WI38 (cell line): ENCODE data around the gene RAB26.

ENCODE experiments used
- H3K4me3 ChIP-seq: 2 replicates; pipeline ENCODE4 v1.5.1; 2011; ENCODE audit warnings: low read depth, mild to moderate bottlenecking, control low read depth, low read length
- CTCF ChIP-seq: IDR thresholded peaks from 2 replicates; pipeline ENCODE4 v1.5.1; 2012; ENCODE audit warnings: low read depth, mild to moderate bottlenecking, control low read depth, low read length

RAB26 gene

GRCh38 chr16:2178321-2179106 lies 30.1 kb downstream of the RAB26 start:
- no peak for TF ChIP-seq CTCF

GRCh38 chr16:2179107-2179501 lies 30.7 kb downstream of the RAB26 start:
- no peak overlapping the region for H3K4me3 ChIP-seq
- TF ChIP-seq CTCF, result no peak

More at GRCh38 chr16:2178321-2179106, 30.1 kb downstream of the RAB26 start:
- H3K4me3 ChIP-seq, result no peak overlapping the region

- no peak for TF ChIP-seq CTCF
- no peak overlapping the region for H3K4me3 ChIP-seq
These were observed 31.2 kb downstream of the RAB26 start for GRCh38 chr16:2179576-2179975.

DNA sequence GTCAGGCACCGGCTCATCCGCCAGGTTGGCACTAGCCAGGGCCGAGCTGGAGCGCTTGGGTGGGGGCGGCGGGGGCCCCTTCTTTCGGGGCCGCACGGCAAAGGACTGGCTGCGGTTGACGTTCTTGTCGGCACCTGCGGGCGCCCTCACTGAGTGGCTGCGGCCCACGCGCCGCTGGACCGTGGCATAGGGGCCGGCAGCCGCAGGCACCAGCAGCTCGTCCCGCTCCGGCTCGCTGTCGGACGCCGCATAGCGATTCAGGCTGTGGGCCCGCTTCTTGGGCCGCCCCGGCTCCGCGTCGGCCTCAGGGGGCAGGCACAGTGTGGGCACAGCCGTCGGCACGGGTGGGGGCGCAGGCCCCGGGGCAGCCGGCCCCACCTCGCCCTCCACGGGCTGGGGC lies 32.0 kb downstream of the RAB26 start:
- H3K4me3 ChIP-seq, result no peak overlapping the region
- TF ChIP-seq CTCF, result no peak

- no peak overlapping the region for H3K4me3 ChIP-seq
- TF ChIP-seq CTCF, result no peak
These were observed 32.8 kb downstream of the RAB26 start for GRCh38 chr16:2180962-2181923.

GRCh38 chr16:2181952-2182351 lies 33.5 kb downstream of the RAB26 start:
- H3K4me3 ChIP-seq, result no peak overlapping the region
- TF ChIP-seq CTCF, result no peak

DNA sequence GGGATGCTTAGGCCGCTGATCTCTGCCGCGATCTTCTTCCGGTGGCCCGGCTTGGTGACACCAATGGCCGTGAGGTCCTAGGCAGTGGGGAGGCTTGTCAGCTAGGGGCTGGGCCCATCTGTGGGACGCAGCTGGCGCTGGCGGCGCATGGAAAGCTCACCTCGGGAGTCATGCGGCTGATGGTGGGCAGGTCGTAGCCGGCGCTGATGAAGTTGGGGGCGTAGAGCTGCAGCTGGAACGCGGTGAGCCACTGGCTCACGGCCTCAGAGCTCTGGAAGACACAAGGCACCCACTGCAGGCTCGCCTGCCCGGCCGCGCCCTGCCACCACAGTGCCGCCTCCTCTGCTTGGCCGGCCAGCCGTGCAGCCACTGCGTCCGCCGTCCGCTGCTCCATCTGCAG lies 35.2 kb downstream of the RAB26 start:
- no peak overlapping the region for H3K4me3 ChIP-seq
- no peak for TF ChIP-seq CTCF
